ENCODE data around the gene PLPPR5.

The PLPPR5 gene

GRCh38 chr1:98939471-98939870 is 65.2 kb downstream of the PLPPR5 start (continued):
- TF ChIP-seq, protein P1, sequence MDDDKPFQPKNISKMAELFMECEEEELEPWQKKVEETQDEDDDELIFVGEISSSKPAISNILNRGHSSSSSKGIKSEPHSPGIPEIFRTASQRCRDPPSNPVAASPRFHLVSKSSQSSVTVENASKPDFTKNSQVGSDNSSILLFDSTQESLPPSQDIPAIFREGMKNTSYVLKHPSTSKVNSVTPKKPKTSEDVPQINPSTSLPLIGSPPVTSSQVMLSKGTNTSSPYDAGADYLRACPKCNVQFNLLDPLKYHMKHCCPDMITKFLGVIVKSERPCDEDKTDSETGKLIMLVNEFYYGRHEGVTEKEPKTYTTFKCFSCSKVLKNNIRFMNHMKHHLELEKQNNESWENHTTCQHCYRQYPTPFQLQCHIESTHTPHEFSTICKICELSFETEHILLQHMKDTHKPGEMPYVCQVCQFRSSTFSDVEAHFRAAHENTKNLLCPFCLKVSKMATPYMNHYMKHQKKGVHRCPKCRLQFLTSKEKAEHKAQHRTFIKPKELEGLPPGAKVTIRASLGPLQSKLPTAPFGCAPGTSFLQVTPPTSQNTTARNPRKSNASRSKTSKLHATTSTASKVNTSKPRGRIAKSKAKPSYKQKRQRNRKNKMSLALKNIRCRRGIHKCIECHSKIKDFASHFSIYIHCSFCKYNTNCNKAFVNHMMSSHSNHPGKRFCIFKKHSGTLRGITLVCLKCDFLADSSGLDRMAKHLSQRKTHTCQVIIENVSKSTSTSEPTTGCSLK (tag by site-specific recombination; IDR thresholded peaks at IDR 0.05) = no peak
- TF ChIP-seq ZNF747 (tag by site-specific recombination; IDR thresholded peaks at IDR 0.05) (no peak), ZNF629 (tag by site-specific recombination; IDR thresholded peaks at IDR 0.05) (no peak)
- TF ChIP-seq, protein P2, sequence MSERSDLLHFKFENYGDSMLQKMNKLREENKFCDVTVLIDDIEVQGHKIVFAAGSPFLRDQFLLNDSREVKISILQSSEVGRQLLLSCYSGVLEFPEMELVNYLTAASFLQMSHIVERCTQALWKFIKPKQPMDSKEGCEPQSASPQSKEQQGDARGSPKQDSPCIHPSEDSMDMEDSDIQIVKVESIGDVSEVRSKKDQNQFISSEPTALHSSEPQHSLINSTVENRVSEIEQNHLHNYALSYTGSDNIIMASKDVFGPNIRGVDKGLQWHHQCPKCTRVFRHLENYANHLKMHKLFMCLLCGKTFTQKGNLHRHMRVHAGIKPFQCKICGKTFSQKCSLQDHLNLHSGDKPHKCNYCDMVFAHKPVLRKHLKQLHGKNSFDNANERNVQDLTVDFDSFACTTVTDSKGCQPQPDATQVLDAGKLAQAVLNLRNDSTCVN (tag by site-specific recombination; optimal IDR thresholded peaks at IDR 0.05) = no peak

GRCh38 chr1:98937347-98937746 is 67.3 kb downstream of the PLPPR5 start:
- Histone ChIP-seq H3K4me3 (ENCODE audit: low read depth, low read length) (no peak overlapping the region), H3K4me1 (ENCODE audit: control insufficient read depth, insufficient read depth, low read length) (no peaks in the 10 kb centered on the region), H3K27ac (ENCODE audit: extremely low read depth, low read depth, low read length) (no peak overlapping the region), H3K36me3 (ENCODE audit: control insufficient read depth in 2 of 2, insufficient read depth in 1 of 2, low read length in 2 of 2) (no peaks in the 10 kb centered on the region), H3K9me3 (ENCODE audit: control insufficient read depth, insufficient read depth, low read depth, low read length) (no peaks in the 10 kb centered on the region)
- TF ChIP-seq ZNF350 (tag by site-specific recombination; IDR thresholded peaks at IDR 0.05) (no peak), ZBTB48 (tag by site-specific recombination; IDR thresholded peaks at IDR 0.05) (no peak), GLIS1 (tag by site-specific recombination; IDR thresholded peaks at IDR 0.05) (no peak), ZNF426 (tag by site-specific recombination; IDR thresholded peaks at IDR 0.05) (no peak), ZNF221 (tag by site-specific recombination; IDR thresholded peaks at IDR 0.05; ENCODE audit: borderline replicate concordance) (no peak), RBAK (tag by site-specific recombination; IDR thresholded peaks at IDR 0.05) (no peak), SETDB1 (IDR thresholded peaks at IDR 0.05; ENCODE audit: insufficient read length, low read length) (no peak), ZNF704 (tag by site-specific recombination; IDR thresholded peaks at IDR 0.05) (no peak), ZNF610 (tag by site-specific recombination; IDR thresholded peaks at IDR 0.05; ENCODE audit: borderline replicate concordance) (no peak), ZNF621 (tag by site-specific recombination; IDR thresholded peaks at IDR 0.05) (no peak), HIC1 (tag by site-specific recombination; IDR thresholded peaks at IDR 0.05) (no peak), ZNF239 (tag by site-specific recombination; IDR thresholded peaks at IDR 0.05) (no peak), ZBTB17 (tag by site-specific recombination; IDR thresholded peaks at IDR 0.05) (no peak)
- TF ChIP-seq, protein P3, sequence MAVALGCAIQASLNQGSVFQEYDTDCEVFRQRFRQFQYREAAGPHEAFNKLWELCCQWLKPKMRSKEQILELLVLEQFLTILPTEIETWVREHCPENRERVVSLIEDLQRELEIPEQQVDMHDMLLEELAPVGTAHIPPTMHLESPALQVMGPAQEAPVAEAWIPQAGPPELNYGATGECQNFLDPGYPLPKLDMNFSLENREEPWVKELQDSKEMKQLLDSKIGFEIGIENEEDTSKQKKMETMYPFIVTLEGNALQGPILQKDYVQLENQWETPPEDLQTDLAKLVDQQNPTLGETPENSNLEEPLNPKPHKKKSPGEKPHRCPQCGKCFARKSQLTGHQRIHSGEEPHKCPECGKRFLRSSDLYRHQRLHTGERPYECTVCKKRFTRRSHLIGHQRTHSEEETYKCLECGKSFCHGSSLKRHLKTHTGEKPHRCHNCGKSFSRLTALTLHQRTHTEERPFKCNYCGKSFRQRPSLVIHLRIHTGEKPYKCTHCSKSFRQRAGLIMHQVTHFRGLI (tag by site-specific recombination; IDR thresholded peaks at IDR 0.05) = no peak
- TF ChIP-seq, protein P4, sequence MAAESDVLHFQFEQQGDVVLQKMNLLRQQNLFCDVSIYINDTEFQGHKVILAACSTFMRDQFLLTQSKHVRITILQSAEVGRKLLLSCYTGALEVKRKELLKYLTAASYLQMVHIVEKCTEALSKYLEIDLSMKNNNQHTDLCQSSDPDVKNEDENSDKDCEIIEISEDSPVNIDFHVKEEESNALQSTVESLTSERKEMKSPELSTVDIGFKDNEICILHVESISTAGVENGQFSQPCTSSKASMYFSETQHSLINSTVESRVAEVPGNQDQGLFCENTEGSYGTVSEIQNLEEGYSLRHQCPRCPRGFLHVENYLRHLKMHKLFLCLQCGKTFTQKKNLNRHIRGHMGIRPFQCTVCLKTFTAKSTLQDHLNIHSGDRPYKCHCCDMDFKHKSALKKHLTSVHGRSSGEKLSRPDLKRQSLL (tag by site-specific recombination; IDR thresholded peaks at IDR 0.05) = no peak
- TF ChIP-seq, protein P5, sequence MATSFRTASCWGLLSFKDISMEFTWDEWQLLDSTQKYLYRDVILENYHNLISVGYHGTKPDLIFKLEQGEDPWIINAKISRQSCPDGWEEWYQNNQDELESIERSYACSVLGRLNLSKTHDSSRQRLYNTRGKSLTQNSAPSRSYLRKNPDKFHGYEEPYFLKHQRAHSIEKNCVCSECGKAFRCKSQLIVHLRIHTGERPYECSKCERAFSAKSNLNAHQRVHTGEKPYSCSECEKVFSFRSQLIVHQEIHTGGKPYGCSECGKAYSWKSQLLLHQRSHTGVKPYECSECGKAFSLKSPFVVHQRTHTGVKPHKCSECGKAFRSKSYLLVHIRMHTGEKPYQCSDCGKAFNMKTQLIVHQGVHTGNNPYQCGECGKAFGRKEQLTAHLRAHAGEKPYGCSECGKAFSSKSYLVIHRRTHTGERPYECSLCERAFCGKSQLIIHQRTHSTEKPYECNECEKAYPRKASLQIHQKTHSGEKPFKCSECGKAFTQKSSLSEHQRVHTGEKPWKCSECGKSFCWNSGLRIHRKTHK (tag by site-specific recombination; IDR thresholded peaks at IDR 0.05) = no peak
- CTCF ChIA-PET = no interaction called here
- POLR2A ChIA-PET = no interaction called here

All from HEK293 (cell line).